NCI-H2196 treated with DMSO at 0.1 percent for 48 hours (cell line): Measurements from ENCODE around the gene NUAK2.
"Not testable (repeated sequence)": the region's sequence is repeated elsewhere in the genome, so short reads cannot be mapped to it uniquely, and the experiment has no call there.

ENCODE experiments used
- DNase-seq: peaks from one replicate; lab custom pipeline; 2025; ENCODE audit not compliant: unreplicated experiment; lab: John Stamatoyannopoulos, UW

Gene NUAK2

GRCh38 chr1:205321162-205321958, at the start of gene NUAK2:
Gene NUAK2, minus strand, starts transcription at chr1:205321745. Its CDS starts 117 bp downstream, at chr1:205321628.
- DNase-seq: peak; percentile 89

GRCh38 chr1:205370780-205371179, 49.2 kb upstream of the NUAK2 start:
- DNase-seq: peak; percentile 46

GRCh38 chr1:205369701-205370123, 48.2 kb upstream of the NUAK2 start:
- no peak for DNase-seq

GRCh38 chr1:205368478-205368877, 46.9 kb upstream of the NUAK2 start:
- DNase-seq: no peak

- peak; percentile 83 for DNase-seq
These were observed 44.5 kb upstream of the NUAK2 start for GRCh38 chr1:205365945-205366463.

- not testable (repeated sequence) for DNase-seq
These were observed 43.5 kb upstream of the NUAK2 start for GRCh38 chr1:205365086-205365485.

- DNase-seq: no peak
These were observed 39.3 kb upstream of the NUAK2 start for GRCh38 chr1:205360891-205361290.

- DNase-seq: no peak
These were observed 38.4 kb upstream of the NUAK2 start for GRCh38 chr1:205359771-205360565.

- DNase-seq: no peak
These were observed 37.0 kb upstream of the NUAK2 start for GRCh38 chr1:205358579-205358978.

- DNase-seq: no peak
These were observed 36.0 kb upstream of the NUAK2 start for GRCh38 chr1:205357567-205357966.

GRCh38 chr1:205356440-205357139, 35.0 kb upstream of the NUAK2 start, which contains the start of gene KLHDC8A:
Gene KLHDC8A, minus strand, starts transcription at chr1:205356922. Its CDS starts 13,318 bp downstream, at chr1:205343604.
- no peak for DNase-seq

- peak; percentile 65 for DNase-seq
These were observed 33.5 kb upstream of the NUAK2 start for GRCh38 chr1:205355075-205355453.

- DNase-seq: peak; percentile 57
These were observed 32.9 kb upstream of the NUAK2 start for GRCh38 chr1:205354259-205355074.

- no peak for DNase-seq
These were observed 32.1 kb upstream of the NUAK2 start for GRCh38 chr1:205353612-205354011.

GRCh38 chr1:205353191-205353590, 31.6 kb upstream of the NUAK2 start:
- no peak for DNase-seq

- peak; percentile 76 for DNase-seq
These were observed 30.6 kb upstream of the NUAK2 start for GRCh38 chr1:205351984-205352713.

GRCh38 chr1:205350691-205351141, 29.2 kb upstream of the NUAK2 start:
- DNase-seq: no peak

- no peak for DNase-seq
These were observed 28.6 kb upstream of the NUAK2 start for GRCh38 chr1:205350124-205350523.
